ES-I3 (cell line): Measurements from ENCODE around the gene LRRC74B.
"Not testable (repeated sequence)": the region's sequence is repeated elsewhere in the genome, so short reads cannot be mapped to it uniquely, and the experiment has no call there.

Experiments
- H3K36me3 ChIP-seq: 2 replicates; pipeline ENCODE4 v1.6.1; 2013; ENCODE audit warnings: mild to moderate bottlenecking, low read length, control low read depth, moderate library complexity; ENCODE audit not compliant: insufficient read depth
- H3K4me1 ChIP-seq: 2 replicates; pipeline ENCODE4 v1.6.1; 2013; ENCODE audit warnings: mild to moderate bottlenecking, control low read depth, low read length; ENCODE audit not compliant: insufficient read depth
- H3K9ac ChIP-seq: 2 replicates; pipeline ENCODE4 v1.6.1; 2013; ENCODE audit warnings: low read depth, mild to moderate bottlenecking, low read length, moderate library complexity
- H3K9me3 ChIP-seq: 2 replicates; pipeline ENCODE4 v1.6.1; 2013; ENCODE audit warnings: mild to moderate bottlenecking, low read length, moderate library complexity; ENCODE audit not compliant: control insufficient read depth, insufficient read depth

Gene LRRC74B

GRCh38 chr22:21052715-21053459 lies 7.1 kb downstream of the LRRC74B start:
- peaks cover 31% of the 10 kb centered on the region for H3K4me1 ChIP-seq
- H3K9me3 ChIP-seq = no peaks in the 10 kb centered on the region
- no peaks in the 10 kb centered on the region for H3K36me3 ChIP-seq
- H3K9ac ChIP-seq = no peak overlapping the region

GRCh38 chr22:21054046-21054713 lies 8.4 kb downstream of the LRRC74B start:
- H3K9ac ChIP-seq = no peak overlapping the region
- H3K36me3 ChIP-seq = no peaks in the 10 kb centered on the region
- H3K4me1 ChIP-seq = peaks cover 31% of the 10 kb centered on the region
- no peaks in the 10 kb centered on the region for H3K9me3 ChIP-seq

GRCh38 chr22:21054714-21055563 lies 9.2 kb downstream of the LRRC74B start:
- Histone ChIP-seq H3K4me1 (peaks cover 31% of the 10 kb centered on the region), H3K9ac (no peak overlapping the region), H3K36me3 (no peaks in the 10 kb centered on the region)

GRCh38 chr22:21055564-21055834 lies 9.8 kb downstream of the LRRC74B start:
- Histone ChIP-seq H3K9me3 (no peaks in the 10 kb centered on the region), H3K4me1 (peaks cover 31% of the 10 kb centered on the region), H3K9ac (peak overlapping the region; percentile 8; the same call in 1 of the 2 replicates), H3K36me3 (no peaks in the 10 kb centered on the region)

More at GRCh38 chr22:21054714-21055563, 9.2 kb downstream of the LRRC74B start:
- no peaks in the 10 kb centered on the region for H3K9me3 ChIP-seq

- Histone ChIP-seq H3K9me3 (no peaks in the 10 kb centered on the region), H3K4me1 (peaks cover 30% of the 10 kb centered on the region), H3K9ac (peak overlapping the region; percentile 8; the same call in 1 of the 2 replicates), H3K36me3 (no peaks in the 10 kb centered on the region)
These were observed 10.2 kb downstream of the LRRC74B start for GRCh38 chr22:21055880-21056319.

GRCh38 chr22:21060363-21060762 lies 14.6 kb downstream of the LRRC74B start:
- not testable (repeated sequence) for H3K36me3 ChIP-seq, H3K9ac ChIP-seq, H3K9me3 ChIP-seq
- peaks cover 17% of the 10 kb centered on the region for H3K4me1 ChIP-seq

- not testable (repeated sequence) for H3K9me3 ChIP-seq, H3K9ac ChIP-seq, H3K4me1 ChIP-seq, H3K36me3 ChIP-seq
These were observed 16.0 kb downstream of the LRRC74B start for GRCh38 chr22:21061660-21062321.

- not testable (repeated sequence) for H3K9me3 ChIP-seq, H3K4me1 ChIP-seq, H3K9ac ChIP-seq, H3K36me3 ChIP-seq
These were observed 18.7 kb downstream of the LRRC74B start for GRCh38 chr22:21064425-21064824.

GRCh38 chr22:21064917-21065864 lies 19.4 kb downstream of the LRRC74B start:
- no peaks in the 10 kb centered on the region for H3K4me1 ChIP-seq
- H3K36me3 ChIP-seq = no peaks in the 10 kb centered on the region
- H3K9me3 ChIP-seq = no peaks in the 10 kb centered on the region
- H3K9ac ChIP-seq = no peak overlapping the region

GRCh38 chr22:21067075-21067900 lies 21.5 kb downstream of the LRRC74B start:
- Histone ChIP-seq H3K36me3 (no peaks in the 10 kb centered on the region), H3K9me3 (no peaks in the 10 kb centered on the region), H3K9ac (no peak overlapping the region), H3K4me1 (no peaks in the 10 kb centered on the region)

GRCh38 chr22:21067901-21068680 lies 22.3 kb downstream of the LRRC74B start:
- Histone ChIP-seq H3K9me3 (no peaks in the 10 kb centered on the region; the same call in 1 of the 2 replicates), H3K4me1 (no peaks in the 10 kb centered on the region), H3K9ac (no peak overlapping the region), H3K36me3 (no peaks in the 10 kb centered on the region)

- Histone ChIP-seq H3K36me3 (no peaks in the 10 kb centered on the region), H3K9ac (no peak overlapping the region), H3K9me3 (no peaks in the 10 kb centered on the region; the same call in 1 of the 2 replicates), H3K4me1 (no peaks in the 10 kb centered on the region)
These were observed 23.0 kb downstream of the LRRC74B start for GRCh38 chr22:21068681-21069276.
